GM10266 (cell line): ENCODE results near the gene LRIG1.

Source experiments
- DNase-seq: peaks from one replicate; pipeline ENCODE4 v3.0.0; 2012; ENCODE audit errors: extremely low spot score
- CTCF ChIP-seq: IDR thresholded peaks from 2 replicates; pipeline ENCODE4 v1.5.1; 2012; ENCODE audit warnings: mild to moderate bottlenecking, low read depth; ENCODE audit not compliant: control insufficient read depth, insufficient read depth; ENCODE audit errors: missing control alignments

LRIG1 gene

GRCh38 chr3:66381626-66382025 lies 119.2 kb downstream of the LRIG1 start:
- no peak for TF ChIP-seq CTCF
- no peak for DNase-seq

GRCh38 chr3:66380200-66380932 lies 120.5 kb downstream of the LRIG1 start:
- no peak for TF ChIP-seq CTCF
- no peak for DNase-seq

GRCh38 chr3:66379565-66379964 lies 121.3 kb downstream of the LRIG1 start:
- no peak for DNase-seq
- TF ChIP-seq CTCF, result no peak

- no peak for DNase-seq
- TF ChIP-seq CTCF, result peak; percentile 38
Observed at GRCh38 chr3:66378256-66378655, 122.6 kb downstream of the LRIG1 start.

- TF ChIP-seq CTCF, result no peak
- no peak for DNase-seq
Observed at GRCh38 chr3:66377800-66378199, 123.0 kb downstream of the LRIG1 start.

- DNase-seq, result no peak
- no peak for TF ChIP-seq CTCF
Observed at GRCh38 chr3:66376568-66376967, 124.3 kb downstream of the LRIG1 start.

- no peak for DNase-seq
- peak; percentile 21 for TF ChIP-seq CTCF
Observed at GRCh38 chr3:66372681-66373350, 128.0 kb downstream of the LRIG1 start.
